ENCODE data around the gene DHH.
A peak's percentile ranks its signal among the peaks of the same experiment; 100 is the strongest.
"Not testable (repeated sequence)": the region's sequence is repeated elsewhere in the genome, so short reads cannot be mapped to it uniquely, and the experiment has no call there.

The DHH gene

GRCh38 chr12:49069507-49070346 is 24.9 kb downstream of the DHH start, which contains the start of gene RHEBL1:
Gene RHEBL1, minus strand, starts transcription at chr12:49069979. Its CDS starts 194 bp downstream, at chr12:49069785.
- DNase-seq (ENCODE audit: low read depth), result peak; percentile 99
- peak within 1 kb of the TSS; percentile 96 for H3K4me3 ChIP-seq (ENCODE audit: low read depth, low read length)
- TF ChIP-seq CTCF (IDR thresholded peaks at IDR 0.05; ENCODE audit: insufficient read depth, low read depth, low read length, missing control alignments), result peak; percentile 30

- no peak for TF ChIP-seq CTCF (IDR thresholded peaks at IDR 0.05; ENCODE audit: insufficient read depth, low read depth, low read length, missing control alignments)
- peak overlapping the region; percentile 96 for H3K4me3 ChIP-seq (ENCODE audit: low read depth, low read length)
- no peak for DNase-seq (ENCODE audit: low read depth)
Measured at GRCh38 chr12:49068879-49069506, 25.6 kb downstream of the DHH start.

GRCh38 chr12:49066120-49066519 is 28.5 kb downstream of the DHH start:
- TF ChIP-seq CTCF (IDR thresholded peaks at IDR 0.05; ENCODE audit: insufficient read depth, low read depth, low read length, missing control alignments), result no peak

DNA sequence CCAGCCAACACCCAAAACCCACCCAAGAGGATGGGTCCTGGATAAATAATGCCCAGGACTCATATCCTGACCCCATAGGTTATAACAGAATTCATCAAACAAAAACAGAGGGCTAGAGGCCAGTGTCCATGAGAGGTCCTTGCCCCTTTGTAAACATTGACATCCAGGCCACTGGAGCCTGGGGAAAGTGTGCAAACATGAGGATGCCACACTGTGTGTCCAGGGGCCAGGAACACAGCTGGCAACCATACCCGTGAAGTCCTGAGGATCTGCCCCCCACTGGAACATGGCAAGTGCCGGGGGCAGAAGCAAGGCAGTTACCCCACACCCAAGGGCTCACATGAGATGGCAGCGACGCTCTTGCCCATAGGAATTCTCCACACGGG is 29.8 kb downstream of the DHH start:
- no peak overlapping the region for H3K4me3 ChIP-seq (ENCODE audit: low read depth, low read length)
- no peak for DNase-seq (ENCODE audit: low read depth)
- TF ChIP-seq CTCF (IDR thresholded peaks at IDR 0.05; ENCODE audit: insufficient read depth, low read depth, low read length, missing control alignments), result no peak

More at GRCh38 chr12:49066120-49066519, 28.5 kb downstream of the DHH start:
- no peak overlapping the region for H3K4me3 ChIP-seq (ENCODE audit: low read depth, low read length)
- DNase-seq (ENCODE audit: low read depth), result no peak

DNA sequence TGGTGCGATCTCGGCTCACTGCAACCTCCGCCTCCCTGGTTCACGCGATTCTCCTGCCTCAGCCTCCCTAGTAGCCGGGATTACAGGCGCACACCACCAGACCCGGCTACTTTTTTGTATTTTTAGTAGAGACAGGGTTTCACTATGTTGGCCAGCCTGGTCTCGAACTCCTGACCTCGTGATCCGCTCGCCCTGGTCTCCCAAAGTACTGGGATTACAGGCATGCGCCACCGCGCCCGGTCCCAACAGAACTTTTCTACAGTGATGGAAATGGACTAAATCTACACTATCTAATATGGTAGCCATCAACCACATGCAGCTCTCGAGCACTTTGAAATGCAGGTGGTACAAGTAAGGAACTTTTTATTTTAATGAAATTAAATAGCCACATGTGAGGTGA is 32.7 kb downstream of the DHH start:
- not testable (repeated sequence) for DNase-seq (ENCODE audit: low read depth); H3K4me3 ChIP-seq (ENCODE audit: low read depth, low read length)

DNA sequence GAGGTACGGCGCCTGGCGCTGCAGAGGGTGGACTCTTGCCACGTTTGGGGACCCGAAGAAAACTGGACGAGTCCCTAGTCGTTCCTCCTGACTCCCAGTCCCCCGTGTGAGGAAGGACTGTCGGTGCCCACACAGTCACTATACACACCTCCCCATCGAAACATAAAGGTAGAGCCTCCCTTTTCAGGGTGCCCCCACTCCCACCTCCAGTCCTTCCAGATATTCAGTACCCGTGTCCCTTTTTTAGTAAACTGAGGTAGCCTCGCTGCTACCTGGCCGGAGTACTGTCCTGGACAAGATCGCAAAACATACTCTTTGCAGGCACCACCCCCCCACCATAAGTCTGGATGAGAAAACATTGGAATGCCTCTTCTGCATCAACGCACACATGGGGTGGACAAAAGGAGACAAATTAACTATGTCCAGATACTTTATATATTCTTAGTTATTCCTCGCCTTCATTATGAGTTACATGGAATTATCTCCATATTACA is 33.4 kb downstream of the DHH start:
- TF ChIP-seq CTCF (IDR thresholded peaks at IDR 0.05; ENCODE audit: insufficient read depth, low read depth, low read length, missing control alignments), result no peak
- peak overlapping the region; percentile 72 for H3K4me3 ChIP-seq (ENCODE audit: low read depth, low read length)
- DNase-seq (ENCODE audit: low read depth), result no peak
